K562 (cell line): ENCODE data around the gene BOLA3. TPM values are rescaled to one million over a fixed set of nuclear protein-coding genes. Genes with fewer than 3 reads are reported as not detected.
A peak's percentile ranks its signal among the peaks of the same experiment; 100 is the strongest.

Experiments used
- ARID3A ChIP-seq: IDR thresholded peaks from 2 replicates; pipeline ENCODE4 v1.6.1; 2012; ENCODE audit warnings: low read depth, low read length, improper control_type of control experiment, borderline replicate concordance
- DPF2 ChIP-seq: fragments of 450-650 bp; IDR thresholded peaks from 2 replicates; pipeline ENCODE4 v1.6.1; 2016
- KHSRP ChIP-seq: fragments of 450-650 bp; IDR thresholded peaks from 2 replicates; pipeline ENCODE4 v1.6.1; 2017
- MBD1 ChIP-seq: fragments of 250-450 bp; sonication (Bioruptor Pico); IDR thresholded peaks from 2 replicates; pipeline ENCODE4 v1.8.0; 2022; ENCODE audit warnings: inconsistent platforms
- MTA1 ChIP-seq: fragments of 450-650 bp; IDR thresholded peaks from 2 replicates; pipeline ENCODE4 v1.6.1; 2017; ENCODE audit warnings: borderline replicate concordance
- NCOA4 ChIP-seq: fragments of 450-650 bp; IDR thresholded peaks from 2 replicates; pipeline ENCODE4 v1.6.1; 2018; ENCODE audit warnings: mild to moderate bottlenecking; ENCODE audit not compliant: partially characterized antibody
- NONO ChIP-seq, 2 experiments: fragments of 200-400 bp in 1 of 2; fragments of 450-650 bp in 1 of 2; formaldehyde crosslinking in 1 of 2; IDR thresholded peaks; 2 replicates each; pipeline ENCODE4 v1.6.1; 2017; ENCODE audit warnings: low read depth in 2 of 2, mild to moderate bottlenecking in 2 of 2, moderate library complexity in 2 of 2, low read length in 1 of 2
- RBFOX2 ChIP-seq: fragments of 200-400 bp; formaldehyde crosslinking; IDR thresholded peaks from 2 replicates; pipeline ENCODE4 v1.6.1; 2017; ENCODE audit warnings: low read depth, mild to moderate bottlenecking, low read length, moderate library complexity
- SMAD1 ChIP-seq: fragments of 150-350 bp; IDR thresholded peaks from 2 replicates; pipeline ENCODE4 v1.6.1; 2014; ENCODE audit warnings: low read length, low read depth; ENCODE audit not compliant: partially characterized antibody
- SPI1 ChIP-seq: IDR thresholded peaks from 2 replicates; pipeline ENCODE4 v1.6.1; 2011; ENCODE audit warnings: low read depth, low read length, control low read depth, borderline replicate concordance
- ZBTB43 ChIP-seq: sonication (generic); formaldehyde crosslinking; IDR thresholded peaks from 2 replicates; pipeline ENCODE4 v1.8.0; 2023; ENCODE audit warnings: mild to moderate bottlenecking, missing genetic modification reagents
- ZBTB5 ChIP-seq: fragments of 450-650 bp; IDR thresholded peaks from 2 replicates; pipeline ENCODE4 v1.6.1; 2017; ENCODE audit warnings: antibody characterized with exemption
- ZNF318 ChIP-seq, 2 experiments: fragments of 450-650 bp; IDR thresholded peaks; 2 replicates each; pipeline ENCODE4 v1.6.1; 2016; ENCODE audit warnings: mild to moderate bottlenecking in 2 of 2, borderline replicate concordance in 1 of 2, low read depth in 1 of 2, moderate library complexity in 1 of 2
- polyA plus RNA-seq, 8 experiments: library from polyadenylated mRNA; depleted of rRNA in 4 of 8; stranded (reverse) in 5 of 8; unstranded in 3 of 8; fragments of >200 nt; fragmentation: Nextera tagmentation in 2 of 8; fragmentation: Illumina TruSeq in 1 of 8; extraction: Ambion mirVana in 2 of 8; extraction: Trizol in 1 of 8; gene quantifications; 2 replicates each; pipeline versions ENCODE4 v1.2.1 to v1.2.3, GENCODE V29; 2011 to 2014; ENCODE audit warnings: inconsistent platforms in 1 of 8, missing spikeins in 1 of 8
- total RNA-seq, 7 experiments: library from RNA; depleted of rRNA in 6 of 7; stranded (reverse); fragments of >200 nt in 6 of 7; fragmentation: Illumina TruSeq in 2 of 7; extraction: Trizol in 2 of 7; gene quantifications; 2 replicates each; pipeline versions ENCODE4 v1.2.1 to v1.2.3, GENCODE V29; 2011 to 2021; ENCODE audit warnings: low replicate concordance in 1 of 7

Gene BOLA3
- total and polyA plus RNA-seq, 9 of the 15 experiments (the other 6 are each of a cell fraction or from before 2014, with no cell fraction given) = 149 to 619 (median 255) TPM

GRCh38 chr2:74186038-74186437 lies 38.3 kb upstream of the BOLA3 start (continued):
- TF ChIP-seq ZNF318 (IDR thresholded peaks at IDR 0.05; ENCODE audit: borderline replicate concordance in 1 of 2, low read depth in 1 of 2) (peak in 1 of 2 experiments; percentile 59; a peak in 1 of 4 replicates), ZBTB43 (CRISPR knock-in tag) (no peak), NONO (IDR thresholded peaks at IDR 0.05; ENCODE audit: low read depth in 2 of 2, low read length in 1 of 2) (no peak), KHSRP (no peak), ZBTB5 (no peak), MBD1 (CRISPR knock-in tag) (no peak), ARID3A (peak; percentile 14; the same call in 1 of the 2 replicates), DPF2 (peak; percentile 91), NCOA4 (no peak), SMAD1 (no peak), MTA1 (peak; percentile 54; the same call in 1 of the 2 replicates), RBFOX2 (peak; percentile 52), SPI1 (no peak)
